HepG2 (cell line): ENCODE data around the gene MAP3K19. TPM values are rescaled to one million over a fixed set of nuclear protein-coding genes. Genes with fewer than 3 reads are reported as not detected.

ENCODE experiments used
- FIP1L1 ChIP-seq: fragments of 200-400 bp; formaldehyde crosslinking; IDR thresholded peaks from 2 replicates; pipeline ENCODE4 v1.6.1; 2018; ENCODE audit warnings: low read depth, mild to moderate bottlenecking, low read length, moderate library complexity, borderline replicate concordance; ENCODE audit not compliant: insufficient read depth
- HOMEZ ChIP-seq: IDR thresholded peaks from 2 replicates; pipeline ENCODE4 v1.6.1; 2016; ENCODE audit warnings: low read depth
- IRF9 ChIP-seq: sonication (generic); formaldehyde crosslinking; IDR thresholded peaks from 2 replicates; pipeline ENCODE4 v1.8.0; 2022; ENCODE audit warnings: missing genetic modification reagents, mild to moderate bottlenecking, borderline replicate concordance
- NKX3-1 ChIP-seq: sonication (generic); formaldehyde crosslinking; IDR thresholded peaks from 2 replicates; pipeline ENCODE4 v1.5.0; 2020; ENCODE audit warnings: missing genetic modification reagents
- SMARCC2 ChIP-seq: fragments of 450-650 bp; IDR thresholded peaks from 2 replicates; pipeline ENCODE4 v1.6.1; 2017; ENCODE audit warnings: antibody characterized with exemption, mild to moderate bottlenecking
- ZFAT ChIP-seq: sonication (generic); formaldehyde crosslinking; conservative IDR thresholded peaks from 2 replicates; pipeline ENCODE4 v1.8.1; 2023; ENCODE audit warnings: missing genetic modification reagents, inconsistent platforms
- ZKSCAN5 ChIP-seq: sonication (generic); formaldehyde crosslinking; IDR thresholded peaks from 2 replicates; pipeline ENCODE4 v1.5.1; 2020; ENCODE audit warnings: mild to moderate bottlenecking, missing genetic modification reagents
- ZNF142 ChIP-seq: sonication (generic); formaldehyde crosslinking; IDR thresholded peaks from 2 replicates; pipeline ENCODE4 v1.4.0; 2020; ENCODE audit warnings: missing genetic modification reagents
- ZNF543 ChIP-seq: sonication (generic); formaldehyde crosslinking; IDR thresholded peaks from 2 replicates; pipeline ENCODE4 v1.4.0; 2020; ENCODE audit warnings: mild to moderate bottlenecking, missing genetic modification reagents
- ZNF562 ChIP-seq: sonication (generic); formaldehyde crosslinking; IDR thresholded peaks from 2 replicates; pipeline ENCODE4 v1.8.0; 2022; ENCODE audit warnings: missing genetic modification reagents, borderline replicate concordance
- ZNF609 ChIP-seq: sonication (generic); formaldehyde crosslinking; IDR thresholded peaks from 2 replicates; pipeline ENCODE4 v1.4.0; 2020; ENCODE audit warnings: mild to moderate bottlenecking, missing genetic modification reagents, borderline replicate concordance
- ZNF674 ChIP-seq: sonication (generic); formaldehyde crosslinking; IDR thresholded peaks from 2 replicates; pipeline ENCODE4 v1.5.0; 2020; ENCODE audit warnings: low read depth, mild to moderate bottlenecking, missing genetic modification reagents
- ZNF800 ChIP-seq: sonication (generic); formaldehyde crosslinking; IDR thresholded peaks from 2 replicates; pipeline ENCODE4 v1.4.0; 2020; ENCODE audit warnings: missing genetic modification reagents
- polyA plus RNA-seq, 8 experiments: library from polyadenylated mRNA; depleted of rRNA in 3 of 8; stranded (reverse) in 7 of 8; unstranded in 1 of 8; fragments of >200 nt; fragmentation: Illumina TruSeq in 4 of 8; extraction: Trizol in 4 of 8; gene quantifications; 2 replicates each; pipeline versions ENCODE4 v1.2.1 to v1.2.3, GENCODE V29; 2011 to 2016; ENCODE audit warnings: low read depth in 4 of 8, missing spikeins in 1 of 8, mixed read lengths in 1 of 8; ENCODE audit not compliant: insufficient read depth in 1 of 8
- total RNA-seq, 5 experiments: library from RNA; depleted of rRNA; stranded (reverse); fragments of >200 nt; fragmentation: Illumina TruSeq; extraction: Trizol; gene quantifications; 2 replicates each; pipeline ENCODE4 v1.2.3, GENCODE V29; 2016; ENCODE audit warnings: low read depth in 1 of 5

The MAP3K19 gene
- total and polyA plus RNA-seq, 2 of the 13 experiments (the other 11 are each of a cell fraction or from before 2014, with no cell fraction given) = not detected

- 0 out of 2 replicates have a peak, but pooled peaks have one; percentile 15 for TF ChIP-seq ZKSCAN5 (CRISPR knock-in tag)
- no peak for TF ChIP-seq HOMEZ (CRISPR knock-in tag)
- no peak for TF ChIP-seq IRF9 (CRISPR knock-in tag)
- TF ChIP-seq ZNF543 (CRISPR knock-in tag) = no peak
- no peak for TF ChIP-seq ZNF142 (CRISPR knock-in tag)
- TF ChIP-seq FIP1L1 = no peak
- TF ChIP-seq NKX3-1 = no peak
- TF ChIP-seq ZFAT (CRISPR knock-in tag) = no peak
- TF ChIP-seq ZNF562 = no peak
- no peak for TF ChIP-seq ZNF674
- TF ChIP-seq SMARCC2 = no peak
- no peak for TF ChIP-seq ZNF609 (CRISPR knock-in tag)
- TF ChIP-seq ZNF800 (CRISPR knock-in tag) = no peak
These were observed 43.1 kb downstream of the MAP3K19 start (continued) for GRCh38 chr2:135004005-135004746.
